ENCODE measurements around the gene OS9.

OS9 gene

GRCh38 chr12:57769594-57769993, 75.7 kb downstream of the OS9 start:
- DNase-seq, result no peak

- DNase-seq, result peak; percentile 51 to 67
Measured at GRCh38 chr12:57770734-57771133, 76.8 kb downstream of the OS9 start.
